H1 (cell line): Measurements from ENCODE around the gene AGAP1. TPM values are rescaled to one million over a fixed set of nuclear protein-coding genes. Genes with fewer than 3 reads are reported as not detected.

ENCODE experiments used
- CTCF ChIA-PET: fragments of 300-600 bp; sonication (Branson Sonifier 250); formaldehyde crosslinking; loops from one replicate; lab custom pipeline; 2021; ENCODE audit not compliant: partially characterized antibody; lab: Charles Lee
- POLR2A ChIA-PET: fragments of 300-600 bp; sonication (Branson Sonifier 250); formaldehyde crosslinking; loops from one replicate; lab custom pipeline; 2021; ENCODE audit warnings: inconsistent platforms; ENCODE audit not compliant: partially characterized antibody; lab: Charles Lee
- DNase-seq, 2 experiments: peaks; one replicate each; pipeline versions ENCODE4 v3.0.0 to v3.0.0-alpha.2; 2010 to 2022; ENCODE audit warnings: low spot score in 2 of 2, low read depth in 1 of 2, mixed read lengths in 1 of 2
- FAIRE-seq: peaks from 2 replicates; lab custom pipeline; 2011; peaks lifted over from hg19 to GRCh38; lab: Jason Lieb, UNC
- H2AFZ ChIP-seq: 2 replicates; pipeline ENCODE4 v1.8.1; 2012; ENCODE audit warnings: low read length, inconsistent platforms
- H2AK5ac ChIP-seq: 2 replicates; pipeline ENCODE4 v1.6.1; 2013; ENCODE audit warnings: low read depth, low read length
- H2BK120ac ChIP-seq: replicated peaks from 2 replicates; pipeline ENCODE3; 2013; ENCODE audit warnings: low read depth, low read length, inconsistent platforms
- H2BK12ac ChIP-seq: 2 replicates; pipeline ENCODE4 v1.6.1; 2013; ENCODE audit warnings: low read depth, low read length
- H2BK15ac ChIP-seq: 2 replicates; pipeline ENCODE4 v1.6.1; 2013; ENCODE audit warnings: low read length
- H2BK20ac ChIP-seq: 2 replicates; pipeline ENCODE4 v1.6.1; 2013; ENCODE audit warnings: low read length
- H2BK5ac ChIP-seq: 2 replicates; pipeline ENCODE4 v1.6.1; 2013; ENCODE audit warnings: low read depth, low read length
- H3K14ac ChIP-seq: 2 replicates; pipeline ENCODE4 v1.6.1; 2013; ENCODE audit warnings: inconsistent platforms; ENCODE audit not compliant: insufficient read length
- H3K18ac ChIP-seq: 2 replicates; pipeline ENCODE4 v1.6.1; 2013; ENCODE audit warnings: low read length; ENCODE audit errors: extremely low read depth
- H3K23ac ChIP-seq: 2 replicates; pipeline ENCODE4 v1.6.1; 2013; ENCODE audit warnings: inconsistent platforms; ENCODE audit not compliant: insufficient read length
- H3K23me2 ChIP-seq: 2 replicates; pipeline ENCODE4 v1.6.1; 2013; ENCODE audit warnings: low read depth, low read length
- H3K27ac ChIP-seq: 2 replicates; pipeline ENCODE4 v1.6.1; 2011; ENCODE audit warnings: low read depth, low read length, inconsistent platforms
- H3K27me3 ChIP-seq, 4 experiments: replicated peaks in 1 of 4; 1 replicate in 1 of 4; 2 replicates in 3 of 4; pipeline versions ENCODE4 v1.6.1 to v1.8.1; 2011 to 2013; ENCODE audit warnings: low read length in 3 of 4, mild to moderate bottlenecking in 3 of 4, inconsistent platforms in 2 of 4, mixed read lengths in 2 of 4, moderate library complexity in 1 of 4; ENCODE audit not compliant: control insufficient read depth in 3 of 4, insufficient read depth in 3 of 4; ENCODE audit errors: extremely low read depth in 1 of 4
- H3K36me3 ChIP-seq, 4 experiments: 2 replicates each; pipeline versions ENCODE4 v1.6.1 to v1.8.1; 2011 to 2013; ENCODE audit warnings: mild to moderate bottlenecking in 4 of 4, low read length in 3 of 4, moderate library complexity in 2 of 4, control low read depth in 1 of 4, inconsistent platforms in 1 of 4; ENCODE audit not compliant: insufficient read depth in 4 of 4, control insufficient read depth in 2 of 4
- H3K4ac ChIP-seq: replicated peaks from 2 replicates; pipeline ENCODE3; 2013; ENCODE audit warnings: low read length, low read depth, mixed read lengths, inconsistent platforms; ENCODE audit not compliant: insufficient read length
- H3K4me1 ChIP-seq, 4 experiments: replicated peaks in 1 of 4; 1 replicate in 1 of 4; 2 replicates in 3 of 4; pipeline versions ENCODE4 v1.6.1 to v1.8.1; 2011 to 2013; ENCODE audit warnings: low read length in 3 of 4, inconsistent platforms in 2 of 4, mixed read lengths in 1 of 4; ENCODE audit not compliant: insufficient read depth in 4 of 4, control insufficient read depth in 3 of 4
- H3K4me2 ChIP-seq, 2 experiments: 2 replicates each; pipeline versions ENCODE4 v1.6.1 to v1.8.1; 2011 to 2013; ENCODE audit warnings: low read depth in 2 of 2, low read length in 2 of 2, control low read depth in 1 of 2, inconsistent platforms in 1 of 2, mild to moderate bottlenecking in 1 of 2; ENCODE audit not compliant: insufficient read depth in 1 of 2
- H3K4me3 ChIP-seq, 4 experiments: fragments of 200-600, 300-600 bp in 1 of 4; sonication (generic), shearing (Covaris generic), sonication (Bioruptor Twin) in 1 of 4; 2 replicates each; pipeline versions ENCODE4 v1.5.1 to v1.8.1; 2011 to 2016; ENCODE audit warnings: low read length in 4 of 4, low read depth in 3 of 4, control low read depth in 2 of 4, inconsistent platforms in 2 of 4, mild to moderate bottlenecking in 2 of 4, mixed read lengths in 1 of 4, moderate library complexity in 1 of 4; ENCODE audit not compliant: insufficient read depth in 2 of 4; ENCODE audit errors: extremely low read depth in 1 of 4
- H3K56ac ChIP-seq: replicated peaks from 2 replicates; pipeline ENCODE3; 2013; ENCODE audit warnings: low read depth, mild to moderate bottlenecking, mixed read lengths, low read length, inconsistent platforms; ENCODE audit not compliant: insufficient read length
- H3K79me1 ChIP-seq: 2 replicates; pipeline ENCODE4 v1.6.1; 2013; ENCODE audit warnings: low read depth, low read length, control low read depth
- H3K79me2 ChIP-seq, 2 experiments: 2 replicates each; pipeline versions ENCODE4 v1.6.1 to v1.8.1; 2012 to 2013; ENCODE audit warnings: low read length in 2 of 2, mild to moderate bottlenecking in 2 of 2, inconsistent platforms in 1 of 2; ENCODE audit not compliant: insufficient read depth in 2 of 2, control insufficient read depth in 1 of 2
- H3K9ac ChIP-seq, 4 experiments: replicated peaks in 1 of 4; 1 replicate in 1 of 4; 2 replicates in 3 of 4; pipeline versions ENCODE4 v1.6.1 to v1.8.1; 2011 to 2013; ENCODE audit warnings: low read depth in 3 of 4, low read length in 3 of 4, control low read depth in 2 of 4, mild to moderate bottlenecking in 2 of 4, moderate library complexity in 2 of 4, inconsistent platforms in 1 of 4; ENCODE audit errors: extremely low read depth in 1 of 4
- H3K9me3 ChIP-seq, 2 experiments: 2 replicates each; pipeline versions ENCODE4 v1.6.1 to v1.8.1; 2012 to 2013; ENCODE audit warnings: mild to moderate bottlenecking in 2 of 2, moderate library complexity in 2 of 2, control low read depth in 1 of 2, inconsistent platforms in 1 of 2, low read depth in 1 of 2, low read length in 1 of 2, mixed read lengths in 1 of 2; ENCODE audit not compliant: insufficient read depth in 2 of 2
- H4K20me1 ChIP-seq, 2 experiments: replicated peaks in 1 of 2; 2 replicates each; pipeline versions ENCODE3 to v1.8.1; 2011 to 2013; ENCODE audit warnings: inconsistent platforms in 2 of 2, low read length in 2 of 2, mild to moderate bottlenecking in 1 of 2; ENCODE audit not compliant: insufficient read depth in 2 of 2, control insufficient read depth in 1 of 2
- H4K5ac ChIP-seq: 2 replicates; pipeline ENCODE4 v1.6.1; 2013; ENCODE audit warnings: low read length, low read depth, mixed read lengths, inconsistent platforms; ENCODE audit not compliant: insufficient read length
- H4K8ac ChIP-seq: 2 replicates; pipeline ENCODE4 v1.8.0; 2013; ENCODE audit warnings: mild to moderate bottlenecking, moderate library complexity, low read length, inconsistent platforms; ENCODE audit not compliant: insufficient read depth; ENCODE audit errors: extremely low read depth
- H4K91ac ChIP-seq: replicated peaks from 2 replicates; pipeline ENCODE3; 2013; ENCODE audit warnings: low read length, mixed read lengths, inconsistent platforms; ENCODE audit not compliant: insufficient read length
- BACH1 ChIP-seq: IDR thresholded peaks from 2 replicates; pipeline ENCODE4 v1.6.1; 2012; ENCODE audit warnings: low read length, improper control_type of control experiment
- BRCA1 ChIP-seq: IDR thresholded peaks from 2 replicates; pipeline ENCODE4 v1.6.1; 2012; ENCODE audit warnings: low read depth, low read length, improper control_type of control experiment
- CHD1 ChIP-seq: IDR thresholded peaks from 2 replicates; pipeline ENCODE4 v1.6.1; 2012; ENCODE audit warnings: low read depth, low read length, improper control_type of control experiment
- EGR1 ChIP-seq: IDR thresholded peaks from 2 replicates; pipeline ENCODE4 v1.6.1; 2011; ENCODE audit warnings: low read depth, low read length, borderline replicate concordance
- GTF2F1 ChIP-seq: IDR thresholded peaks from 2 replicates; pipeline ENCODE4 v1.6.1; 2012; ENCODE audit warnings: low read depth, low read length, improper control_type of control experiment, borderline replicate concordance
- KDM4A ChIP-seq: IDR thresholded peaks from one replicate; pipeline ENCODE4 v1.7.1; 2012; ENCODE audit warnings: low read depth, mild to moderate bottlenecking, moderate library complexity, low read length, inconsistent platforms; ENCODE audit not compliant: severe bottlenecking
- MAFK ChIP-seq: IDR thresholded peaks from 2 replicates; pipeline ENCODE4 v1.6.1; 2012; ENCODE audit warnings: low read depth, mild to moderate bottlenecking, improper control_type of control experiment, low read length
- NRF1 ChIP-seq: IDR thresholded peaks from 2 replicates; pipeline ENCODE4 v1.6.1; 2011; ENCODE audit warnings: mild to moderate bottlenecking, low read depth, low read length, improper control_type of control experiment
- SIX5 ChIP-seq: IDR thresholded peaks from 2 replicates; pipeline ENCODE4 v1.6.1; 2011; ENCODE audit warnings: mild to moderate bottlenecking, low read depth, low read length
- TEAD4 ChIP-seq: IDR thresholded peaks from 2 replicates; pipeline ENCODE4 v1.6.1; 2012; ENCODE audit warnings: low read depth, low read length, inconsistent platforms, mixed read lengths
- WGBS, 2 experiments: shearing (Covaris generic) in 1 of 2; methylation state at CpG; one replicate each; pipeline versions ENCODE4 v1.1.6 to v1.1.7; 2013 to 2015; ENCODE audit warnings: low lambda C conversion rate in 2 of 2, mixed read lengths in 2 of 2, inconsistent platforms in 1 of 2, low coverage in 1 of 2, missing lambda C conversion rate in 1 of 2; ENCODE audit not compliant: insufficient replicate concordance in 2 of 2, insufficient coverage in 1 of 2, insufficient read length in 1 of 2; ENCODE audit errors: extremely low coverage in 1 of 2, missing lambda C conversion rate in 1 of 2; 5-methylcytosine and 5-hydroxymethylcytosine counted together
- polyA plus RNA-seq, 7 experiments: library from polyadenylated mRNA; depleted of rRNA in 3 of 7; stranded (reverse) in 5 of 7; unstranded in 2 of 7; fragments of >200 nt in 5 of 7; fragments of 200-250 nt in 2 of 7; gene quantifications; 1 replicate in 5 of 7; 2 replicates in 1 of 7; 4 replicates in 1 of 7; pipeline versions ENCODE4 v1.2.1 to v1.2.3, GENCODE V29; 2011 to 2013; ENCODE audit warnings: missing spikeins in 2 of 7, mixed read lengths in 2 of 7
- total RNA-seq: library from RNA; stranded (reverse); fragmentation: NEBNext Ultra II Directional; extraction: Animal tissue kit (Norgen Biotek cat#: 25700); gene quantifications from 2 replicates; pipeline ENCODE4 v1.2.1, GENCODE V29; 2021

The AGAP1 gene
- total and polyA plus RNA-seq, 2 of the 8 experiments (the other 6 are each of a cell fraction or from before 2014, with no cell fraction given) = 18.1 to 39.4 TPM

- Histone ChIP-seq H3K79me1 (peaks cover 19% of the 10 kb centered on the region), H2BK12ac (no peak overlapping the region), H3K9me3 (peaks cover 9 to 11% of the 10 kb centered on the region in 2 experiments; a peak in 3 of 4 replicates), H3K56ac (no peak overlapping the region), H3K18ac (no peak overlapping the region), H4K8ac (no peak overlapping the region), H3K27ac (no peak overlapping the region), H3K23ac (no peak overlapping the region), H3K4me1 (peaks cover 0 to 19% (median 8%) of the 10 kb centered on the region in 4 experiments; a peak in 6 of 7 replicates), H4K5ac (no peak overlapping the region), H3K27me3 (no peaks in the 10 kb centered on the region), H4K91ac (no peak overlapping the region), H3K79me2 (peaks cover 4 to 74% of the 10 kb centered on the region in 2 experiments; a peak in 3 of 4 replicates), H2BK5ac (no peak overlapping the region), H3K36me3 (peaks cover 0 to 4% (median 0%) of the 10 kb centered on the region in 4 experiments; a peak in 2 of 8 replicates), H3K14ac (no peak overlapping the region), H2AFZ (no peak overlapping the region), H3K23me2 (no peaks in the 10 kb centered on the region), H3K4me2 (no peak overlapping the region), H3K4me3 (no peak overlapping the region), H2BK20ac (no peak overlapping the region), H2BK15ac (no peak overlapping the region), H3K9ac (no peak overlapping the region), H2AK5ac (no peak overlapping the region), H3K4ac (no peak overlapping the region), H2BK120ac (no peak overlapping the region), H4K20me1 (peaks cover 4 to 8% of the 10 kb centered on the region in 2 experiments)
- CTCF ChIA-PET = no interaction called here
- FAIRE-seq (no peak), DNase-seq (no peak)
- POLR2A ChIA-PET = no interaction called here
- WGBS, 2 experiments = 82% methylated on average over 4 of the region's 4 CpGs; no CpG with 5 or more reads in 1 of the 2 experiments
- TF ChIP-seq EGR1 (no peak), SIX5 (no peak), KDM4A (no peak), GTF2F1 (no peak), CHD1 (no peak), NRF1 (no peak), BACH1 (no peak), MAFK (no peak), BRCA1 (no peak), TEAD4 (no peak)
Observed at GRCh38 chr2:235570256-235570655, 76.4 kb downstream of the AGAP1 start.
